Measurements from ENCODE around the gene CUX1. TPM values are rescaled to one million over a fixed set of nuclear protein-coding genes. Genes with fewer than 3 reads are reported as not detected.

The CUX1 gene
- total and polyA plus RNA-seq, 7 experiments from 2014 or later = 10.1 to 81.6 (median 42.5) TPM

- Histone ChIP-seq H3K36me3 (ENCODE audit: control insufficient read depth in 2 of 3, insufficient read depth in 3 of 3, low read length in 3 of 3) (peaks cover 0 to 10% (median 0%) of the 10 kb centered on the region in 3 experiments), H3K9me3 (ENCODE audit: control insufficient read depth in 2 of 3, low read length in 3 of 3) (no peaks in the 10 kb centered on the region), H3K27ac (ENCODE audit: low read depth, low read length) (no peak overlapping the region), H3K4me1 (ENCODE audit: control insufficient read depth in 2 of 2, insufficient read depth in 2 of 2, low read length in 2 of 2) (no peaks in the 10 kb centered on the region), H3K27me3 (ENCODE audit: control insufficient read depth in 2 of 2, insufficient read depth in 2 of 2, low read length in 2 of 2) (no peaks in the 10 kb centered on the region), H3K4me3 (ENCODE audit: low read length) (no peak overlapping the region)
- CTCF ChIA-PET = no interaction called here
- POLR2A ChIA-PET = interaction anchor here (0.8 kb wide), 1 partner anchor 12 kb away, joined by 3 read pairs; no protein-coding TSS in a partner anchor
- Mint-ChIP-seq H3K27me3 (no peaks in the 10 kb centered on the region), H3K4me1 (peaks cover 0 to 7% (median 0%) of the 10 kb centered on the region in 7 donors), H3K4me3 (no peak overlapping the region), H3K27ac (peak overlapping the region in 1 of 9 donors; percentile 5), H3K36me3 (peaks cover 4 to 37% (median 19%) of the 10 kb centered on the region in 5 donors), H3K9me3 (peaks cover 0 to 12% (median 9%) of the 10 kb centered on the region in 11 donors)
- intact Hi-C loops (cut with micrococcal nuclease) = no loop called here
- no peak for DNase-seq
- ATAC-seq = no peak
These were observed 276.3 kb downstream of the CUX1 start for GRCh38 chr7:102093599-102094315.

DNA sequence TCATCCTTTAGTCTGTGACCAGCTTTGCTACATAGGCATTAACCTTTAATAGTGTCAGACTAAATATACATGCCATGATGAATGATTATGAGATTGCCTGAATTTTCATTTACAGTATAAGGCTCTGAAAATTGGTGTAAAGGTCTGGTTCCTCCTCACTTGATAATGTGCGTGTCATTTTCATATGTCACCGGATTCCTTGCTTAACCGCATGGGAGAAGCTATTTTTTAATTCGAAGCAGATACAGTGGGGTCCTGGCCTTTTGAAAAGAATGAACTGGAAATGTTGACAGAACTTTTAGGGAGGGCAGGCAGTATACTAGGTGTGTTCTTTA, 276.9 kb downstream of the CUX1 start:
- H3K27ac ChIP-seq (ENCODE audit: low read depth, low read length) = no peak overlapping the region
- H3K27ac Mint-ChIP-seq = no peak overlapping the region
- no peak for ATAC-seq
- H3K9me3 Mint-ChIP-seq = peaks cover 0 to 7% (median 4%) of the 10 kb centered on the region in 11 donors
- POLR2A ChIA-PET = no interaction called here
- H3K4me3 ChIP-seq (ENCODE audit: low read length) = no peak overlapping the region
- no peaks in the 10 kb centered on the region for H3K27me3 Mint-ChIP-seq
- peaks cover 0 to 7% (median 0%) of the 10 kb centered on the region in 7 donors for H3K4me1 Mint-ChIP-seq
- no peaks in the 10 kb centered on the region for H3K9me3 ChIP-seq (ENCODE audit: control insufficient read depth in 2 of 3, low read length in 3 of 3)
- no peak overlapping the region for H3K4me3 Mint-ChIP-seq
- intact Hi-C loops (cut with micrococcal nuclease) = no loop called here
- peaks cover 0 to 10% (median 0%) of the 10 kb centered on the region in 3 experiments for H3K36me3 ChIP-seq (ENCODE audit: control insufficient read depth in 2 of 3, insufficient read depth in 3 of 3, low read length in 3 of 3)
- CTCF ChIA-PET = no interaction called here
- H3K36me3 Mint-ChIP-seq = peaks cover 0 to 35% (median 14%) of the 10 kb centered on the region in 5 donors
- no peaks in the 10 kb centered on the region for H3K4me1 ChIP-seq (ENCODE audit: control insufficient read depth in 2 of 2, insufficient read depth in 2 of 2, low read length in 2 of 2)
- DNase-seq = no peak
- no peaks in the 10 kb centered on the region for H3K27me3 ChIP-seq (ENCODE audit: control insufficient read depth in 2 of 2, insufficient read depth in 2 of 2, low read length in 2 of 2)

DNA sequence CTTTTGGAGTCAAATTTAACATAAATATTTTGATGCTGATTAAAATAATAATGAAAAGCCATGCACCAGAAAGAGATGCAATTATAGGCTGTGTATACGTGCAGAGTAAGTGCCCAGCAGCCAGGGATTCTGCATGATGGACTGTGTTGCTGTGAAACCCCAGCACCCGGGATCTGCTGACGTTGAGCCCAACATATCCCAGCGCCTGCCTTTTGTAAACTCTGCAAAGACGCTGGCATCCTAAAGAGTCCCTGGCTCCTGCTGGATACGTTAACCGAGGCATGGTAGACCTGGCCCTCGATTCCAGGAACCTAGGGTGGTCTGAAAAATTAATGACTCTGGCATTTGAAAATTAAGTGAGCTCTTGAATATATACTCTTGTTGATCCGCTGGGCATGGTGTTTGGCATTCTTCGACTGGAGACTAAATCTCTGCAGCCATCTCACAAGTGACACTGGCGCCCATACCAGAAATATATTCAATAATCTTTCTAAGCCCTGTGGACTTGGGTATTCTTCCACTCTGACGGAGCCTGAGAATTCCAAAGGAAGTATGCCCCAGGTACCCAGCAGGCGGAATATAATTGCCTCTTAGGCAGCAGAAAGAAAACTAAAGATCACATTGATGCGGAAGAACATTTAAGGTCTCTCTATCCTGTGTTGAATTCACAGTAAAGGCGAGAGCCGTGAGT, 278.0 kb downstream of the CUX1 start:
- ATAC-seq (no peak), DNase-seq (no peak)
- H3K4me3 ChIP-seq (ENCODE audit: low read length) = no peak overlapping the region
- Mint-ChIP-seq H3K27me3 (no peaks in the 10 kb centered on the region), H3K4me3 (no peak overlapping the region), H3K9me3 (peaks cover 0 to 1% (median 0%) of the 10 kb centered on the region in 11 donors), H3K36me3 (peaks cover 0 to 28% (median 7%) of the 10 kb centered on the region in 5 donors), H3K4me1 (peaks cover 0 to 7% (median 0%) of the 10 kb centered on the region in 7 donors), H3K27ac (no peak overlapping the region)
- CTCF ChIA-PET = no interaction called here
- peaks cover 0 to 20% (median 0%) of the 10 kb centered on the region in 3 experiments for H3K36me3 ChIP-seq (ENCODE audit: control insufficient read depth in 2 of 3, insufficient read depth in 3 of 3, low read length in 3 of 3)
- no peaks in the 10 kb centered on the region for H3K27me3 ChIP-seq (ENCODE audit: control insufficient read depth in 2 of 2, insufficient read depth in 2 of 2, low read length in 2 of 2)
- no peaks in the 10 kb centered on the region for H3K4me1 ChIP-seq (ENCODE audit: control insufficient read depth in 2 of 2, insufficient read depth in 2 of 2, low read length in 2 of 2)
- POLR2A ChIA-PET = no interaction called here
- intact Hi-C loops (cut with micrococcal nuclease) = no loop called here
- no peaks in the 10 kb centered on the region for H3K9me3 ChIP-seq (ENCODE audit: control insufficient read depth in 2 of 3, low read length in 3 of 3)
- H3K27ac ChIP-seq (ENCODE audit: low read depth, low read length) = no peak overlapping the region

GRCh38 chr7:102096012-102096332, 278.5 kb downstream of the CUX1 start:
- CTCF ChIA-PET = no interaction called here
- Mint-ChIP-seq H3K4me1 (peaks cover 0 to 7% (median 0%) of the 10 kb centered on the region in 7 donors), H3K27ac (no peak overlapping the region), H3K27me3 (no peaks in the 10 kb centered on the region), H3K36me3 (peaks cover 0 to 27% (median 7%) of the 10 kb centered on the region in 5 donors), H3K4me3 (no peak overlapping the region), H3K9me3 (peaks cover 0 to 1% (median 0%) of the 10 kb centered on the region in 11 donors)
- DNase-seq (no peak), ATAC-seq (no peak)
- H3K36me3 ChIP-seq (ENCODE audit: control insufficient read depth in 2 of 3, insufficient read depth in 3 of 3, low read length in 3 of 3) = peaks cover 0 to 24% (median 0%) of the 10 kb centered on the region in 3 experiments
- H3K9me3 ChIP-seq (ENCODE audit: control insufficient read depth in 2 of 3, low read length in 3 of 3) = no peaks in the 10 kb centered on the region
- H3K4me1 ChIP-seq (ENCODE audit: control insufficient read depth in 2 of 2, insufficient read depth in 2 of 2, low read length in 2 of 2) = no peaks in the 10 kb centered on the region
- no peak overlapping the region for H3K27ac ChIP-seq (ENCODE audit: low read depth, low read length)
- no peak overlapping the region for H3K4me3 ChIP-seq (ENCODE audit: low read length)
- POLR2A ChIA-PET = no interaction called here
- intact Hi-C loops (cut with micrococcal nuclease) = no loop called here
- H3K27me3 ChIP-seq (ENCODE audit: control insufficient read depth in 2 of 2, insufficient read depth in 2 of 2, low read length in 2 of 2) = no peaks in the 10 kb centered on the region

DNA sequence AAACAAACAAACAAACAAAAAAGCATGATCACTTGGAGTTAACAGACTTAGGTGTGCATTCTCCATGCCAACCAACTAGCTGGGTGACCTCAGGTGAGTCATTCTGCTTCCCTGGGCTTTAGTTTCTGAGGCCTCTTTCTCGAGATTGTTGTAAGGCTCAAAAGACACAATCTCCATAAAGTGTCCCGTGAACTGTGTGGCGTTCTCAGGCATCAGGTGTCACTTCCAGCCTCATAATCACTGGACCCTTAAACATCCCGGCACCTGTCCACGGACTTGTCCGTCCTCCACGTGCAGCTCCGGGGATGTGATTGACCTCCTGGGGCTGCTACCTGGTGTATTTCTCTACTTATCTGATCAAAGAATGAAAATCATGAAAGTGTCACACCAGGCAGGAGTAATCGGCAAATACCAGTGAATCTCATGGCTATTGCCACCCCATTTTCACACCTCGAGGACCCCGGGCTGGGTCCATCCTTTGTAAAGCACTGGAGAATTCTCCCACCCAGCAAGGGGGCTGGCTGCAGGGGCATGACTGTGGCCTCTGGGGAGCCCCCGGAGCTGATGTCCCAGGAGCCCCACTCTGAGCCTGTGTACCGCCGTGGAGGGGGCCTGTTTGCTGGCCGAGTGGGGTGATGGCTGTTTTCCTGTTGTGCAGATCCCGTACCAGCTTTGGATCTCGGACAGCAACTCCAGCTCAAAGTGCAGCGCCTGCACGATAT, 279.4 kb downstream of the CUX1 start:
- H3K4me1 ChIP-seq (ENCODE audit: control insufficient read depth in 2 of 2, insufficient read depth in 2 of 2, low read length in 2 of 2) = no peaks in the 10 kb centered on the region
- intact Hi-C loops (cut with micrococcal nuclease) = no loop called here
- CTCF ChIA-PET = interaction anchor here (0.7 kb wide), 1 partner anchor 105 kb away, joined by 3 read pairs; no protein-coding TSS in a partner anchor
- no peak overlapping the region for H3K4me3 ChIP-seq (ENCODE audit: low read length)
- H3K36me3 Mint-ChIP-seq = peaks cover 0 to 28% (median 7%) of the 10 kb centered on the region in 5 donors
- POLR2A ChIA-PET = no interaction called here
- H3K4me3 Mint-ChIP-seq = no peak overlapping the region
- H3K9me3 ChIP-seq (ENCODE audit: control insufficient read depth in 2 of 3, low read length in 3 of 3) = no peaks in the 10 kb centered on the region
- H3K4me1 Mint-ChIP-seq = peaks cover 0 to 7% (median 0%) of the 10 kb centered on the region in 7 donors
- DNase-seq (no peak), ATAC-seq (no peak)
- H3K27me3 Mint-ChIP-seq = no peaks in the 10 kb centered on the region
- no peak overlapping the region for H3K27ac ChIP-seq (ENCODE audit: low read depth, low read length)
- H3K27me3 ChIP-seq (ENCODE audit: control insufficient read depth in 2 of 2, insufficient read depth in 2 of 2, low read length in 2 of 2) = no peaks in the 10 kb centered on the region
- H3K36me3 ChIP-seq (ENCODE audit: control insufficient read depth in 2 of 3, insufficient read depth in 3 of 3, low read length in 3 of 3) = peaks cover 0 to 33% (median 0%) of the 10 kb centered on the region in 3 experiments
- no peak overlapping the region for H3K27ac Mint-ChIP-seq
- peaks cover 0 to 1% (median 0%) of the 10 kb centered on the region in 11 donors for H3K9me3 Mint-ChIP-seq

DNA sequence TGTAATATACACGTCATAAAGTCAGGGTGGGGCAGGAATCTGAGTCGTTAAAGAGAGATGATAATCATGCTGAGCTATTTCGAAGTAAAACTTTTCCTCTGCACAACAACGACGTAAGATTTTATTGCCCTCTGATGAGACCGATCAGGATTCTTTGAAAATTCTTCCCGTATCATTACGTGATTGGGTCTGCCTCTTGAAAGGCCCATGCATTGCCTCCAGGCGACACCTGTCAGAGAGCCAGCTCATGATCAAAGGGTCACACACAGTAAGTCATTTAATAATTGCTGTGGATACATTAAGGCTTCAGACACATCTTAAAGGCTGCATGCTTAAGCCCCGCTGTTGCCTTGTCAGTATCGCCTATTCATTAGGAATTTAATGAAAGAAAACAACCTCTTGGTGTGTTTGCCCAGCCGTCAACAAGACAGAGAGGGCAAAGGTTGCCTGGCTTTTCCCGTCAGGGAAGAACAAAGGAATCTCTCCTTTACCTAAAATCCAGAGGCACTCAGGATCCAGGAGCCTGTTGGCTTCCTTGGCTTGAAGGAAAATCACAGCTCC, 280.3 kb downstream of the CUX1 start:
- POLR2A ChIA-PET = no interaction called here
- Mint-ChIP-seq H3K4me1 (no peaks in the 10 kb centered on the region), H3K36me3 (peaks cover 0 to 27% (median 0%) of the 10 kb centered on the region in 5 donors), H3K9me3 (no peaks in the 10 kb centered on the region), H3K4me3 (no peak overlapping the region), H3K27me3 (no peaks in the 10 kb centered on the region), H3K27ac (no peak overlapping the region)
- no peaks in the 10 kb centered on the region for H3K27me3 ChIP-seq (ENCODE audit: control insufficient read depth in 2 of 2, insufficient read depth in 2 of 2, low read length in 2 of 2)
- no peak overlapping the region for H3K4me3 ChIP-seq (ENCODE audit: low read length)
- no peak overlapping the region for H3K27ac ChIP-seq (ENCODE audit: low read depth, low read length)
- CTCF ChIA-PET = interaction anchor here (0.7 kb wide), 1 partner anchor 104 kb away, joined by 3 read pairs; no protein-coding TSS in a partner anchor
- H3K9me3 ChIP-seq (ENCODE audit: control insufficient read depth in 2 of 3, low read length in 3 of 3) = no peaks in the 10 kb centered on the region
- intact Hi-C loops (cut with micrococcal nuclease) = no loop called here
- peaks cover 0 to 40% (median 0%) of the 10 kb centered on the region in 3 experiments for H3K36me3 ChIP-seq (ENCODE audit: control insufficient read depth in 2 of 3, insufficient read depth in 3 of 3, low read length in 3 of 3)
- no peak for DNase-seq
- H3K4me1 ChIP-seq (ENCODE audit: control insufficient read depth in 2 of 2, insufficient read depth in 2 of 2, low read length in 2 of 2) = no peaks in the 10 kb centered on the region
- ATAC-seq = no peak
